ENCODE measurements around the gene C19orf25. TPM values are rescaled to one million over a fixed set of nuclear protein-coding genes. Genes with fewer than 3 reads are reported as not detected.

Gene C19orf25
- total and polyA plus RNA-seq, 10 of the 15 experiments (the other 5 are each of a cell fraction or from before 2014, with no cell fraction given), result 1.2 to 67.0 (median 25.6) TPM

- TF ChIP-seq POU2F2 (IDR thresholded peaks at IDR 0.05; ENCODE audit: borderline replicate concordance, low read depth, low read length) (no peak), ZNF592 (IDR thresholded peaks at IDR 0.05) (peak; percentile 65; the same call in 1 of the 2 replicates), CEBPZ (IDR thresholded peaks at IDR 0.05; ENCODE audit: low read depth, low read length) (no peak), EGR1 (IDR thresholded peaks at IDR 0.05; ENCODE audit: borderline replicate concordance in 1 of 2, low read depth in 2 of 2, low read length in 2 of 2) (peak; percentile 26 to 99), NFIC (IDR thresholded peaks at IDR 0.05; ENCODE audit: low read depth, low read length) (no peak), CHD1 (IDR thresholded peaks at IDR 0.05; ENCODE audit: low read depth, low read length) (no peak), ATF7 (IDR thresholded peaks at IDR 0.05; ENCODE audit: low read depth) (no peak), IRF4 (IDR thresholded peaks at IDR 0.05; ENCODE audit: low read depth, low read length) (no peak), POLR2A (IDR thresholded peaks at IDR 0.05; ENCODE audit: low read depth, low read length) (no peak; the same call in 1 of the 2 replicates), EP300 (IDR thresholded peaks at IDR 0.05; ENCODE audit: borderline replicate concordance in 1 of 2, control insufficient read depth in 1 of 2, low read depth in 2 of 2, low read length in 2 of 2) (no peak), MLLT1 (IDR thresholded peaks at IDR 0.05) (no peak), CTCF (IDR thresholded peaks at IDR 0.05 in 2 of 3, conservative IDR thresholded peaks at IDR 0.05 in 1 of 3; ENCODE audit: control insufficient read depth in 2 of 3, extremely low read depth in 1 of 3, insufficient read depth in 1 of 3, low read depth in 3 of 3, low read length in 3 of 3) (peak; percentile 82 to 94 (median 94)), MTA2 (IDR thresholded peaks at IDR 0.05; ENCODE audit: low read depth) (no peak), NR2F1 (conservative IDR thresholded peaks at IDR 0.05) (peak; percentile 55), BCL11A (IDR thresholded peaks at IDR 0.05; ENCODE audit: low read depth, low read length) (no peak), ZZZ3 (IDR thresholded peaks at IDR 0.05; ENCODE audit: control insufficient read depth, insufficient read length, low read depth) (no peak), NR2C1 (IDR thresholded peaks at IDR 0.05) (peak; percentile 31; the same call in 1 of the 2 replicates), YY1 (IDR thresholded peaks at IDR 0.05; ENCODE audit: low read depth, low read length) (peak; percentile 58; the same call in 1 of the 2 replicates), GABPA (IDR thresholded peaks at IDR 0.05; ENCODE audit: low read depth) (no peak)
Measured at GRCh38 chr19:1445185-1445931, 33.7 kb downstream of the C19orf25 start (continued).

All from GM12878 (cell line).